ENCODE results near the gene SLCO1A2. TPM values are rescaled to one million over a fixed set of nuclear protein-coding genes. Genes with fewer than 3 reads are reported as not detected.

The SLCO1A2 gene
- total RNA-seq, 1 experiment from 2014 or later, result 0.63 TPM

DNA sequence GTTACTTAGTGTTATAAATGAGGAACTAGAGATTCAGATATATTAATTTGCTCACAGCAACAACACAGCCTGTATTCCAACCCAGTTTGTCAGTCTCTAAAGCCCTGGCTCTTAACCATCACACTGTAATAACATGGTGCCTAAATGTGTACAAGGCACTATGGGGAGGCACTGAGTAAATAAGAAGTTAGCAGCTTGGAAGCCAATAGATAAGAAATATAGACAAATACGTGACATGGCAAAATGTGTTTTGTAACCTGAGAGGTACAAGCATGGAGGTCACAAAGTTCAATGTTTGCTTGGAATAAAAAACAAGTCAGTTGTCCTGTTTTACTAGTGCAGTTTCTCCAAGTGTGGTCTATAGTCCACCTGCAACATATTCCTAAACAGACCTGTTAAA lies 16.3 kb upstream of the SLCO1A2 start:
- ChIA-PET POLR2A (ENCODE audit: unreplicated experiment) (no interaction called here), CTCF (no interaction called here)
- Histone ChIP-seq H2AFZ (no peak overlapping the region), H3F3A (ENCODE audit: insufficient read depth, low read depth) (no peaks in the 10 kb centered on the region), H3K79me2 (ENCODE audit: low read depth) (no peaks in the 10 kb centered on the region), H3K27ac (no peak overlapping the region), H4K20me1 (ENCODE audit: insufficient read depth) (no peaks in the 10 kb centered on the region), H3K4me1 (replicated peaks; ENCODE audit: insufficient read depth) (no peaks in the 10 kb centered on the region), H3K4me3 (no peak overlapping the region), H3K9me2 (ENCODE audit: insufficient read depth) (no peaks in the 10 kb centered on the region), H3K36me3 (ENCODE audit: low read depth) (no peaks in the 10 kb centered on the region), H3K9me3 (ENCODE audit: insufficient read depth, low read depth) (no peaks in the 10 kb centered on the region), H3K4me2 (no peak overlapping the region), H3K27me3 (ENCODE audit: insufficient read depth, low read depth) (no peaks in the 10 kb centered on the region)
- TF ChIP-seq, protein P1, sequence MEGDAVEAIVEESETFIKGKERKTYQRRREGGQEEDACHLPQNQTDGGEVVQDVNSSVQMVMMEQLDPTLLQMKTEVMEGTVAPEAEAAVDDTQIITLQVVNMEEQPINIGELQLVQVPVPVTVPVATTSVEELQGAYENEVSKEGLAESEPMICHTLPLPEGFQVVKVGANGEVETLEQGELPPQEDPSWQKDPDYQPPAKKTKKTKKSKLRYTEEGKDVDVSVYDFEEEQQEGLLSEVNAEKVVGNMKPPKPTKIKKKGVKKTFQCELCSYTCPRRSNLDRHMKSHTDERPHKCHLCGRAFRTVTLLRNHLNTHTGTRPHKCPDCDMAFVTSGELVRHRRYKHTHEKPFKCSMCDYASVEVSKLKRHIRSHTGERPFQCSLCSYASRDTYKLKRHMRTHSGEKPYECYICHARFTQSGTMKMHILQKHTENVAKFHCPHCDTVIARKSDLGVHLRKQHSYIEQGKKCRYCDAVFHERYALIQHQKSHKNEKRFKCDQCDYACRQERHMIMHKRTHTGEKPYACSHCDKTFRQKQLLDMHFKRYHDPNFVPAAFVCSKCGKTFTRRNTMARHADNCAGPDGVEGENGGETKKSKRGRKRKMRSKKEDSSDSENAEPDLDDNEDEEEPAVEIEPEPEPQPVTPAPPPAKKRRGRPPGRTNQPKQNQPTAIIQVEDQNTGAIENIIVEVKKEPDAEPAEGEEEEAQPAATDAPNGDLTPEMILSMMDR (conservative IDR thresholded peaks at IDR 0.05), result no peak
- TF ChIP-seq EZH2 (IDR thresholded peaks at IDR 0.05; ENCODE audit: low read depth), result no peak
- no TSS peak for BruUV-seq (replicated peaks)
- DNase-seq, result no peak
- intact Hi-C loops (cut with micrococcal nuclease; ENCODE audit: unreplicated experiment), result no loop called here

DNA sequence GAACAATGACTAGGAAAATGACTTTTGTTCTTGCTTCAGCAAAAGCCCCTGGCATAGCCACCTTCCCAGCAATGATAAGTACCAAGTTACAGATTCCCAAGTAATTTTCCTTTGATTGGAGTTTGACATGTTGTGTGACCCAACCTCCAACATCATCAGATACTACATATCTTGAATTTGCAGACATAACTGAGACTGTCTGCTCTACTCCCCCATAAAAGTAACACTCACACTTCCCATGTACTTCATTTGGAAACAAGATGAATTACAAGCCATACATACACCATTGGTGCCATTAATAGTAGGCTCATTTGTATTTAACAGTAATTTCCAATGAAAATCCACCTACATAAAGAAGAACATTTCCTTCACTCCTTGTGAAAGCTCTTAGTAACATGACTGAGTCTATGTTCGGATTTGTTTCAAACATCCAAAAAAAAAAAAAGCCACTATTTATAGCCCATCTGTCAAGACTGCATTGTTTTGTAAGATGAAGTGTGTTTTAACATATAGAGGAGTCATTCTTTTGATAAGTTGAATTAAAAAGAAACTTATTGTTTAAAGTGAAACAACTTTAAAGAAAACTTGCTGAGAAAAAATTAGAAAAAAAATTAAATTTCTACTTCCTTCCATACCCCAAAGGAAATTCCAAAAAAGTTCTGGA lies 12.0 kb upstream of the SLCO1A2 start:
- no peak overlapping the region for H3K4me2 ChIP-seq
- no peaks in the 10 kb centered on the region for H3K4me1 ChIP-seq (replicated peaks; ENCODE audit: insufficient read depth)
- no peak for DNase-seq
- ChIA-PET POLR2A (ENCODE audit: unreplicated experiment) (no interaction called here), CTCF (no interaction called here)
- H3K9me3 ChIP-seq (ENCODE audit: insufficient read depth, low read depth), result no peaks in the 10 kb centered on the region
- no peaks in the 10 kb centered on the region for H3K36me3 ChIP-seq (ENCODE audit: low read depth)
- intact Hi-C loops (cut with micrococcal nuclease; ENCODE audit: unreplicated experiment), result no loop called here
- no peaks in the 10 kb centered on the region for H3K79me2 ChIP-seq (ENCODE audit: low read depth)
- BruUV-seq (replicated peaks), result no TSS peak
- H3K27me3 ChIP-seq (ENCODE audit: insufficient read depth, low read depth), result no peaks in the 10 kb centered on the region
- H3K4me3 ChIP-seq, result no peak overlapping the region
- H2AFZ ChIP-seq, result no peak overlapping the region
- H4K20me1 ChIP-seq (ENCODE audit: insufficient read depth), result no peaks in the 10 kb centered on the region
- no peak overlapping the region for H3K27ac ChIP-seq
- H3F3A ChIP-seq (ENCODE audit: insufficient read depth, low read depth), result no peaks in the 10 kb centered on the region
- no peak for TF ChIP-seq EZH2 (IDR thresholded peaks at IDR 0.05; ENCODE audit: low read depth)
- TF ChIP-seq, protein P1 (conservative IDR thresholded peaks at IDR 0.05), result no peak
- no peaks in the 10 kb centered on the region for H3K9me2 ChIP-seq (ENCODE audit: insufficient read depth)

DNA sequence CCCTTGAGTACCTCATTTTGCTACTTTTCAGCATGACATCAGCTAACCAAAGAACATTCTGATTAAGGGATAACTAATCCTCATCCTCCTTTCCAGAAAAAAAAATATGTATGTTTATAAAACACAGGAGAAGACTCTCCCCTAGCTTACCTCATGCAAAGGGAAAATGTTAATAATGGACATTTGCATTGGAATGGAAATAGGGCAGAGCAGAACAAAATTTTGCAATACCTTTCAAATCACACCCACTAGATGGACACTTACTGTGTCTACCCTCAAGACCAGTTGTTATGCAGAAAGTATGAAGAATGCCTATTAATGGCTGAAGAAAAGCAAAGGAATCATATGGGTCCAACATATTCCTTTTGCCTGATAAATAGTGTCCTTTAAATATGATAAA lies 8.9 kb upstream of the SLCO1A2 start:
- H4K20me1 ChIP-seq (ENCODE audit: insufficient read depth), result no peaks in the 10 kb centered on the region
- H3F3A ChIP-seq (ENCODE audit: insufficient read depth, low read depth), result no peaks in the 10 kb centered on the region
- H3K27ac ChIP-seq, result no peak overlapping the region
- no peaks in the 10 kb centered on the region for H3K4me1 ChIP-seq (replicated peaks; ENCODE audit: insufficient read depth)
- intact Hi-C loops (cut with micrococcal nuclease; ENCODE audit: unreplicated experiment), result no loop called here
- ChIA-PET POLR2A (ENCODE audit: unreplicated experiment) (no interaction called here), CTCF (no interaction called here)
- H3K4me2 ChIP-seq, result no peak overlapping the region
- no peak overlapping the region for H3K4me3 ChIP-seq
- DNase-seq, result no peak
- no peaks in the 10 kb centered on the region for H3K9me3 ChIP-seq (ENCODE audit: insufficient read depth, low read depth)
- no peak overlapping the region for H2AFZ ChIP-seq
- H3K27me3 ChIP-seq (ENCODE audit: insufficient read depth, low read depth), result no peaks in the 10 kb centered on the region
- H3K79me2 ChIP-seq (ENCODE audit: low read depth), result no peaks in the 10 kb centered on the region
- no TSS peak for BruUV-seq (replicated peaks)
- TF ChIP-seq, protein P1 (conservative IDR thresholded peaks at IDR 0.05), result no peak
- TF ChIP-seq EZH2 (IDR thresholded peaks at IDR 0.05; ENCODE audit: low read depth), result no peak
- H3K9me2 ChIP-seq (ENCODE audit: insufficient read depth), result no peaks in the 10 kb centered on the region
- no peaks in the 10 kb centered on the region for H3K36me3 ChIP-seq (ENCODE audit: low read depth)
